ENCODE measurements around the gene IL23A.
A peak's percentile ranks its signal among the peaks of the same experiment; 100 is the strongest.
"Not testable (repeated sequence)": the region's sequence is repeated elsewhere in the genome, so short reads cannot be mapped to it uniquely, and the experiment has no call there.

The IL23A gene

GRCh38 chr12:56324206-56324605, 14.5 kb upstream of the IL23A start:
- no peak overlapping the region for H3K4me3 ChIP-seq (ENCODE audit: low read depth, low read length)

- no peak overlapping the region for H3K4me3 ChIP-seq (ENCODE audit: low read depth, low read length)
Observed at GRCh38 chr12:56326126-56326525, 12.6 kb upstream of the IL23A start.

DNA sequence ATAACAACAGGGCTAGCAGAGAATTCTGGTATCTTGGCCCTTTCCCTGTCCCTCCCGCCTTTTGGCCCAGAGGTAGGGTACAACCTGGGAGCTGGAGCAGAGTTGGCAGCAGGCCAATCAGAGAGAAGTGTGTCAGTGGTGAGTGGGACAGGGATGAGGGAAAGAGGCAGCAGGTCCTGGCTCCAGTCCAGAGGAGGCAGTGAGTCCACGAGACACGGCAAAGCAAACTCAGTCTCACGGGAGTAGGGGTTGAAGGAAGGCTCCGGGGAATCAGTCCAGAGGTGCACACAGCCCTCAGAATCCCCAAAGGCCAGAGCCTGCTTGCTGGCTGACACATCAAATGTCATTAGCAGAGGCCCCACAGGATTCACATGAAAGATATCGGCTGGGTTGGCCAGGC, 12.2 kb upstream of the IL23A start:
- H3K4me3 ChIP-seq (ENCODE audit: low read depth, low read length), result no peak overlapping the region

DNA sequence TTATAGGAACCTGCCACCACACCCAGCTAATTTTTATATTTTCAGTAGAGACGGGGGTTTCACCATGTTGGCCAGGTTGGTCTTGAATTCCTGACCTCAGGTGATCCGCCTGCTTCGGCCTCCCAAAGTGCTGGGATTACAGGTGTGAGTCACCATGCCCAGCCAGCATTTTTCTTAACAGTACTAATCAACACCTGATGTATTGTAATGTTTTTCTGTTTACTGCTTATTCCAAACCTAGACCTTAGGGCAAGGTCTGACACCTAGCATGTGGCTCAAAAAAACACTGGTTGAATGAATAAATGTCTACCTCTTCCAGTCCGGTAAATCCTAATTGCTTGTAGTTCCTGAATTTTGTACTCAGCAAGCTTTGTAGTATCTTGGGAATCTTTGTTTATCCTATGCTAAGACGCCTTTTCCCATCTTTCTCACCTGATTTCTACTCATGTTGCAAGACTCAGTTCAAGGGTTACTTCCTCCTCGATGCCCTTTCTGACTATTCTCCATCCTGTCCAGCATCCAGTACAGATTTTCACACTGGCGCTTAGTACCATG, 7.7 kb upstream of the IL23A start:
- H3K4me3 ChIP-seq (ENCODE audit: low read depth, low read length), result no peak overlapping the region

DNA sequence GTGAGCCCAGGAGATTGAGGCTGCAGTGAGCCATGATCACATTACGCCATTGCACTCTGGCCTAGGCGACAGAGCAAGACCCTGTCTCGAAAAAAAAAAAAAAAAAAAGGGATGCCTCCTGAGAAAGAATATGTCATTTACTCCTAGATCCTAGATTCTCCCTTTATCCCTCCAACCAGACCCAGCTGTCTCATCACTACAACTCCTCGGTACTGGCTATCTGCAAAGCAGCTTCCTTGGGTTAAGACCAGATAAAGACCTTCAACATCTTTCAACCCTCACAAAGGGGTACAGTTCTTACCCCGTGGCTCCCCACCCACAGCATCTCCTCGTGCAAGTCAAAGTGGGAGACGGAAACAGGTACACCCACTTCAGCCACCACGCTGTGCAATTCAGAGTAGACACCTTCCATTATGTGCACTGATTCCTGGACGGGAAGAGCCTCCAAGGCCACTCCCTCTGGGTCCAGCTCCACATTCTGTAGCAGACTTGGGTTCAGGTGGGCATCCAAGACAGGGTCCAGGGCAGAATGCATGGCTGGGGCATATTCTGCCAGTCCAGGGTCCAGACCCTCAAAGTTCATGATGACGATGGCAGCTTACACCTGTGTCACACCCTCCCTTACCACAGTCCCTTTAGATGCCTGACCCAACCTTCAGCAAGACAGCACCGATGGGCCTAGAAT, 6.0 kb upstream of the IL23A start:
- no peak overlapping the region for H3K4me3 ChIP-seq (ENCODE audit: low read depth, low read length)

DNA sequence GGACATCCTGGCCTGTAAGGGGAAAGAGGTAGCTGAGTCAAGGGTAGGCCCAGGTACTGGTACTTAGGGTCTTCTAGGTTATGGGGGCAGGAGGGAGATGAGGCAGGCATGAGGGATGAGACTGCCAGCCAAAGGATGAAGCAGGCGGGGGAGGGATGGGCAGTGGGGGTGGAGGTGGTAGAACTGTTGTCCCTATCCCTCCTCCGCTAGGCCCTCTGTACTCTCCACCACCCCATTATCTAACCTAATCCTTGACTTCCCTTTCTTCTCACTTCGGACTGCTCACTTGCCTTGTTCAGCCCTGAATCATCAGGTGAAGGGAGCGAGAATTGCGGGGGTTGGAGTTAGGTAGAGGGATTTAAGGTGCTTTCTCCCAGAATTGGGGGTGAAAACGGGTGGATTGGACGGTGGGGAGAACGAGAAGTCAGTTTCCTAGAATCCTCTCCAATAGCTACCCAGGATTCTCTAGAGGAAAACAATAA, 5.4 kb upstream of the IL23A start:
- H3K4me3 ChIP-seq (ENCODE audit: low read depth, low read length), result peak overlapping the region; percentile 79

GRCh38 chr12:56333679-56334489, 4.8 kb upstream of the IL23A start, which contains the start of gene PAN2:
Gene PAN2, minus strand, starts transcription at chr12:56334000. Its CDS starts 906 bp downstream, at chr12:56333094.
- peak within 1 kb of the TSS; percentile 79 for H3K4me3 ChIP-seq (ENCODE audit: low read depth, low read length)

GRCh38 chr12:56334490-56334793, 4.2 kb upstream of the IL23A start:
- peak overlapping the region; percentile 79 for H3K4me3 ChIP-seq (ENCODE audit: low read depth, low read length)

DNA sequence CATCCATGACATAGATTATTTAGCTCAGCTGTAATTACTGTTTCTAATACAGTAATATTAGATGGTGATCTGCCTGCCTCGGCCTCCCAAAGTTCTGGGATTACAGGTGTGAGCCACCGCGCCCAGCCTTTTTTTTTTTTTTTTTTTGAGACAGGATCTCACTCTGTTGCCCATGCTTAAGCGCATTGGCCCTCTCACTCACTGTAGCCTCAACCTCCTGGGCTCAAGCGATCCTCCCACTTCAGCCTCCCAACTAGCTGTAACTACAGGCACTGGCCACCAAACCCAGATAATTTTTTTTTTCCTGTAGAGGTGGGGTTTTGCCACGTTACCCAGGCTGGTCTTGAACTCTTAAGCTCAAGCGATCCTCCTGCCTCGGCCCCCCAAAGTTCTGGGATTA, 3.2 kb upstream of the IL23A start:
- not testable (repeated sequence) for H3K4me3 ChIP-seq (ENCODE audit: low read depth, low read length)

DNA sequence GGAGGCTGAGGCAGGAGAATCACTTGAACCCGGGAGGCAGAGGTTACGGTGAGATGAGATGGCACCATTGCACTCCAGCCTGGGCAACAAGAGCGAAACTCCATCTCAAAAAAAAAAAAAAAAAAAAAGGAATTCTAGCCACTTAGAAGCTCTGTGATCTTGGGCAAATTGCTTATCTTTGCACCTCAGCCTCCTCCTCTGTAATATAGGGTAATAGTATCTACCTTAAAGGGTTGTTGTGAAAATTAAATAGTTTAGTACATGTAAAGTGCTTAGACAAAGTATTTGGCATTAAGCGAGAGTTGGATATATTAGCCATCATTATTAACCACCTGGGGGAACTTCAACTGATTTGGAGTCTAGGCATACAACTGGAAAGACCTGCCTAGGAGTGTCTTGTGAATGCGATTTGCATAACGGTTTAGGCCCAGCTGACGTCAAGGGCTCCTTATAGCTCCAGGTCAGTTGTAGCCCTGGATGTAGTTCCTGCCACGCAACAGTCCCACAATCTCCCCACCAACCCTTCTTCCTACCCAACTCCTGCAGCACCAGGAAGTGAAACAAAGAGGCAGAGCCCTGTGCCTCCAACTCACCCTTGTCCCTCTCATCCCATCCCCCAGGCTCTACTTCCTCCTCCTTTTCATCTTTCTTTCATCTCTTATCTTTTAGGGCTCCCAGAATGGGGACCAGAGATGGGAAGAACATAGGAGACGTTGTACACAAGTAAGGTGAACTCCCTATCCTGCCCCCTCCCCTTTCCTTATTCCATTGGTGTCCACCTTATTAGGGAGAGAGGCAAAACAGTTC, 2.1 kb upstream of the IL23A start:
- H3K4me3 ChIP-seq (ENCODE audit: low read depth, low read length), result no peak overlapping the region

DNA sequence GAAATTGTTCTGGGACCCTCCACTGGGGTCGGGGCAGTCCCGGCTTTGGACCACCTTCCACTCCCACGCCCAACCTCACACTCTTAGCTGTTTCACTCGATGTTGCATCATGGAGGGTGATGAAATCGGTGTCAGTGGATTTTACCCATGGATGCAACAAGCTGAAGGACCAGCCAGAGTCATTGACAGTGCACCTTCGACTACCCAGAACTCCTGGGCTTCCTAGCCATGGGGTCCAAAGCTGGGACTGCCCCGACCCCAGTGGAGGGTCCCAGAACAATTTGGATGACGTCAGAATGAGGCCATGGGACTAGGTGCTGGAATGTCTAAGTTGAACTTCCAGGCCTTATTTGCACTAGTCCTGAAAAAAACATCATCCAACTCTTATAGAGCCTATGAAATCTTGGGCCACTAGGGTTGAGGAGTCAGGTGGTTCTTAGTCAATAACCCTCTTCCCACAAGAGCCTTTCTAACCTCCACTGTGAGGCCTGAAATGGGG, 882 bp upstream of the IL23A start:
- H3K4me3 ChIP-seq (ENCODE audit: low read depth, low read length), result no peak overlapping the region

DNA sequence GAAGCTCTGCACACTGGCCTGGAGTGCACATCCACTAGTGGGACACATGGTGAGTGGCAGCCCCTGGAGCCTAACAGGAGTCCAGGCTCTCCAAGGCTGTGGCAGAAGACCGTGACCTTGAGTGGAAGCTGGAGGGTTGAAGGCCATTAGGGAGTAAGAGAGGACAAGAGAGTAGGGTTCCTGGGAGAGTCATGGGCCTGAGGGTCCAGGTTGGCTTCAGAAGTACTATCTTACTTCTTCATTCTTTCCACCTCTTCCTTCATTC, 406 bp downstream of the IL23A start:
- H3K4me3 ChIP-seq (ENCODE audit: low read depth, low read length), result no peak overlapping the region

GRCh38 chr12:56341616-56342015, 2.9 kb downstream of the IL23A start:
- H3K4me3 ChIP-seq (ENCODE audit: low read depth, low read length), result no peak overlapping the region

DNA sequence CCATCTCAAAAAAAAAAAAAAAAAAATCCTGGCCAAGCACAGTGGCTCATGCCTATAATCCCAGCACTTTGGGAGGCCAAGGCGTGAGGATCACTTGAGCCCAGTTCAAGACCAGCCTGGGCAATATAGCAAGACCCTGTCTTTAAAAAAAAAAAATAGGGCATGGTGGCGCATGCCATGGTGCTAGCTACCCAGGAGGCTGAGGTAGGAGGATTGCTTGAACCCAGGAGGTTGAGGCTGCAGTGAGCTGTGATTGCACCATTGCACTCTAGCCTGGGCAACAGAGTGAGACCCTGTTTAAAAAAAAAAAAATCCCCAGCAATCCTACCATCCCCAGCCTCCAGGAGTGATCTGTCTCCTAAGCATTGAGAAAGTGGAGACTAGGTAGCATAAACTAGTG, 3.6 kb downstream of the IL23A start:
- not testable (repeated sequence) for H3K4me3 ChIP-seq (ENCODE audit: low read depth, low read length)

- no peak overlapping the region for H3K4me3 ChIP-seq (ENCODE audit: low read depth, low read length)
Observed at GRCh38 chr12:56346675-56347074, 8.0 kb downstream of the IL23A start.

DNA sequence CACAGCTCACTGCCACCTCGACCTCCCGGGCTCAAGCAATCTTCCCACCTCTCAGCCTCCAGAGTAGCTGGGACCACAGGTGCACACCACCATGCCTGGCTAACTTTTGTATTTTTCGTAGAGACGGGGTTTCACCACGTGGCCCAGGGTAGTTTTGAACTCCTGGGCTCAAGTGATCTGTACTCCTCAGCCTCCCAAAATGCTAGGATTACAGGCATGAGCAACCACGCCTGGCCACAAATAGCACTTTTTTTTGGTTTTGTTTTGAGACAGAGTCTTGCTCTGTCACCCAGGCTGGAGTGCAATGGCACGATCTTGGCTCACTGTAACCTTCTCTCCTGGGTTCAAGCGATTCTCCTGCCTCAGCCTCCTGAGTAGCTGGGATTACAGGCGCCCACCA, 8.6 kb downstream of the IL23A start:
- not testable (repeated sequence) for H3K4me3 ChIP-seq (ENCODE audit: low read depth, low read length)

- H3K4me3 ChIP-seq (ENCODE audit: low read depth, low read length), result no peak overlapping the region
Observed at GRCh38 chr12:56348776-56349175, 10.1 kb downstream of the IL23A start.

DNA sequence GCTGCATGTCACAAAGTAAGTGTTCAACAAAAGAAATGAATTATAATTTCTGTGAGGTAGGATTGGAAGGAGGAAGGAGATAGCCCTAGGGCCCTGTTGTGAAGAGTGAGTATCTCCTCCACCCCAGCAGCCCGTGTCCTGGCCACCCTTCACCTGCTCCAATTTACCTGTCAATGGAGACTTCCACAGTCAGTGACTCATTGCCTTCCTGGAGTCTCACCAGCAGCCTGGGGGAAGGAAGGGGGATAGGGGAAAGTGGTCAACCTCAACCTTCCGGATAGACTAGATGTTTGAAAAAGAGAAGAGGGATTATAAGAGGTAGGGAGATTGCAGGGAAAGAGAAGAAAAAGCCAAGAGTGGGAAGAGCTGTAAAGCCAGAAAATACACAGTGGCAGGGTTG, 12.0 kb downstream of the IL23A start:
- no peak overlapping the region for H3K4me3 ChIP-seq (ENCODE audit: low read depth, low read length)

DNA sequence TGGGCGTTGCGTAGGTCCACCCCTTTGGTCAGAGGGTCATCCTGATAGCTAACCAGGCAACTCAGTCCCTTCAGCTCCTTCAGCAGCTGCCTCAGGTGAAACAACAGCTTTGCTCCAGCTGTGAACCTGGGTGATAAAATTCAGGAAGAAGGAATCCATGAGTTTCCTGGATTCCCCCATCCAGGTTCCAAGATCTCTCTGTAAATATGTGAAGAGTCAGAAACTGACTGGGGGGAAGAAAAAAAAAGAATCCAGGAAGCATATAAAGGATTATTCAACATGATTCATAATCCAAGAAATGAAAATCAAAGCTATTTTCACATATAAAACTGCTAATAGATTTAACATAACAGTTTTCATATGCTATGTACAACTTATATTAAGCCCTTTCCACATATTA, 12.6 kb downstream of the IL23A start:
- no peak overlapping the region for H3K4me3 ChIP-seq (ENCODE audit: low read depth, low read length)

DNA sequence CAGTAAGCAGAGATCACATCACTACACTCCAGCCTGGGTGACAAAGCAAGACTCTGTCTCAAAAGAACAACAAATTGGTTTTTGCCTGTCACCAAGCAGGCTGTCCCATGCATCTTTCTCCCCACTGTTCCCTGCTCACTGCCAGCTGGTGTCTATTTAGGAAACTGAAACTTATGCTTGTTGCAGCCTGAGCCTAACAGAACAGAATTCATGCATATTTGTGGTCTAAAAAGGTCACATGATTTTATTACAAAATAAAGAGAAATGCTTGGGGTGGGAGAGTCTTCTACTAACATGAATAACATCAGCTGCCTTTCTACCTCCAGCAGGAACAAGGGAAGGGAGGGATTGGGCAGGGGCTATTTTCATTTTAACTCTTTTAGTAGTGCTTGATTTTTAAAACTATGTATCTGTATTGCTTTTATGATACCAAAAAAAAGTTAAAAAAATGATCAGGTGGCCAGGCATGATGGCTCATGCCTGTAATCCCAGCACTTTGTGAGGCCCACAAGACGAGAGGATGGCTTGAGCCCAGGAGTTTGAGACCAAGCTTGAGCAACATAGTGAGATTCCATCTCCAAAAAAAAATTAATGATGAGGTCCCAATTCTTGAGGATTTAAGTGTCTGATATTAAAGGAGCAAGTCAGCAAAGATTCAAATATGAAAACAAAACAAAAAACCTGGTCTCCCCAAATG, 20.3 kb downstream of the IL23A start:
- peak overlapping the region; percentile 97 for H3K4me3 ChIP-seq (ENCODE audit: low read depth, low read length)
